Ishikawa (cell line): ENCODE data around the gene SNX27.

ENCODE experiments used
- CEBPB ChIP-seq: IDR thresholded peaks from 2 replicates; pipeline ENCODE4 v1.6.1; 2012
- CREB1 ChIP-seq: IDR thresholded peaks from 2 replicates; pipeline ENCODE4 v1.6.1; 2012; ENCODE audit warnings: low read depth
- EGR1 ChIP-seq: IDR thresholded peaks from 2 replicates; pipeline ENCODE4 v1.6.1; 2012
- EP300 ChIP-seq: IDR thresholded peaks from 2 replicates; pipeline ENCODE4 v1.6.1; 2012; ENCODE audit warnings: borderline replicate concordance
- MAX ChIP-seq: IDR thresholded peaks from 2 replicates; pipeline ENCODE4 v1.6.1; 2012
- NFIC ChIP-seq: IDR thresholded peaks from 2 replicates; pipeline ENCODE4 v1.6.1; 2012
- RAD21 ChIP-seq: IDR thresholded peaks from 2 replicates; pipeline ENCODE4 v1.6.1; 2012; ENCODE audit warnings: low read depth
- TAF1 ChIP-seq: IDR thresholded peaks from 2 replicates; pipeline ENCODE4 v1.6.1; 2012; ENCODE audit warnings: low read depth, mild to moderate bottlenecking
- TEAD4 ChIP-seq: IDR thresholded peaks from 2 replicates; pipeline ENCODE4 v1.6.1; 2012
- USF1 ChIP-seq: IDR thresholded peaks from 2 replicates; pipeline ENCODE4 v1.6.1; 2012
- YY1 ChIP-seq: IDR thresholded peaks from 2 replicates; pipeline ENCODE4 v1.6.1; 2012; ENCODE audit warnings: low read depth
- ZBTB7A ChIP-seq: IDR thresholded peaks from 2 replicates; pipeline ENCODE4 v1.6.1; 2012; ENCODE audit warnings: low read depth
- TF ChIP-seq, protein P1 (sequence below): IDR thresholded peaks from 2 replicates; pipeline ENCODE4 v1.6.1; 2012; ENCODE audit warnings: low read depth, mild to moderate bottlenecking

Gene SNX27

GRCh38 chr1:151626740-151627334 lies 15.0 kb downstream of the SNX27 start:
- TF ChIP-seq MAX (no peak), YY1 (no peak), EP300 (no peak), USF1 (no peak), CREB1 (no peak), TAF1 (no peak), EGR1 (no peak), NFIC (no peak), RAD21 (no peak), CEBPB (no peak), TEAD4 (no peak)
- TF ChIP-seq, protein P1, sequence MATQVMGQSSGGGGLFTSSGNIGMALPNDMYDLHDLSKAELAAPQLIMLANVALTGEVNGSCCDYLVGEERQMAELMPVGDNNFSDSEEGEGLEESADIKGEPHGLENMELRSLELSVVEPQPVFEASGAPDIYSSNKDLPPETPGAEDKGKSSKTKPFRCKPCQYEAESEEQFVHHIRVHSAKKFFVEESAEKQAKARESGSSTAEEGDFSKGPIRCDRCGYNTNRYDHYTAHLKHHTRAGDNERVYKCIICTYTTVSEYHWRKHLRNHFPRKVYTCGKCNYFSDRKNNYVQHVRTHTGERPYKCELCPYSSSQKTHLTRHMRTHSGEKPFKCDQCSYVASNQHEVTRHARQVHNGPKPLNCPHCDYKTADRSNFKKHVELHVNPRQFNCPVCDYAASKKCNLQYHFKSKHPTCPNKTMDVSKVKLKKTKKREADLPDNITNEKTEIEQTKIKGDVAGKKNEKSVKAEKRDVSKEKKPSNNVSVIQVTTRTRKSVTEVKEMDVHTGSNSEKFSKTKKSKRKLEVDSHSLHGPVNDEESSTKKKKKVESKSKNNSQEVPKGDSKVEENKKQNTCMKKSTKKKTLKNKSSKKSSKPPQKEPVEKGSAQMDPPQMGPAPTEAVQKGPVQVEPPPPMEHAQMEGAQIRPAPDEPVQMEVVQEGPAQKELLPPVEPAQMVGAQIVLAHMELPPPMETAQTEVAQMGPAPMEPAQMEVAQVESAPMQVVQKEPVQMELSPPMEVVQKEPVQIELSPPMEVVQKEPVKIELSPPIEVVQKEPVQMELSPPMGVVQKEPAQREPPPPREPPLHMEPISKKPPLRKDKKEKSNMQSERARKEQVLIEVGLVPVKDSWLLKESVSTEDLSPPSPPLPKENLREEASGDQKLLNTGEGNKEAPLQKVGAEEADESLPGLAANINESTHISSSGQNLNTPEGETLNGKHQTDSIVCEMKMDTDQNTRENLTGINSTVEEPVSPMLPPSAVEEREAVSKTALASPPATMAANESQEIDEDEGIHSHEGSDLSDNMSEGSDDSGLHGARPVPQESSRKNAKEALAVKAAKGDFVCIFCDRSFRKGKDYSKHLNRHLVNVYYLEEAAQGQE = no peak

DNA sequence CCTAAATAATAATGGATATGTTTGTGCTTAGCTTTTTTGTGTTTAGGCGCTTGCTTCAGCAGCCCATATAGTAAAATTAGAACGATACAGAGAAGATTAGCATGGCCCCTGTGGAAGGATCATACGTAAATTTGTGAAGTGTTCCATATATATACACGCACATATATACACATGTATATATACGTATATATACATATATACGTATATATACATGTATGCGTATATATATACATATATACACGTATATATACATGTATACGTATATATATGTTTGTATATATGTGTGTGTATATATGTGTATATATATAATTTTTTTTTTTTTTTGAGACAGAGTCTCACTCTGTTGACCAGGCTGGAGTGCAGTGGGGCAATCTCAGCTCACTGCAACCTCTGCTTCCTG lies 17.4 kb downstream of the SNX27 start:
- TF ChIP-seq EP300 (no peak), TAF1 (no peak), CEBPB (no peak)
- TF ChIP-seq, protein P1 = no peak

DNA sequence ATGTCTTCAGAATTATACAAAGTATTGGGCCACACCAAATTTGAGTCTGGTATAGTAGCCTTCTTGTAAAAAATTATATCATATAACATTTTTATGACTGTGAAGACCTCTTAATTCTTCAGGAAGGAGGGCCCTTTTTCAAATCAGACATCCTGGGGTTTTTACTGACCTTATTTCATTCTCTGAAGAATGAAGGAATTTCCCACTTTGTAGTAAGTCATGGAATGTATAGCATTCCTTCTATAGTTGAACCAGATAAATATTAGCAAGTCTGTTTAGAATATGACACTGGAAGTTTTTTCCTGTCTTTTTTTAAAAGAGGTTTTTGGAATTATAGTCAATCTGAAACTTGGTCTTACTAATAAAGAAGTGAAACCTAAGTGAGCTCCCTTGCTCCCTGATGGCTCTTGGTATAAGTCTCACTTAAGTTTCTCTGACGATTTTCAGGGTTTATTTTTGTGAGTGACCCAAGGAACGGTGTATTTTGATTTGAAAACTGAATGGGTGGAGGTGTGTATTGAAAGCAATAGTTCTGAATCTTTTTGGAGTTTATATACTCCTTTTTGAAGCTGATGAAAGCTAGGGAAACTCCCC lies 23.7 kb downstream of the SNX27 start:
- no peak for TF ChIP-seq TAF1
- no peak for TF ChIP-seq MAX
- no peak for TF ChIP-seq ZBTB7A
- TF ChIP-seq YY1 = no peak
- TF ChIP-seq CREB1 = no peak

DNA sequence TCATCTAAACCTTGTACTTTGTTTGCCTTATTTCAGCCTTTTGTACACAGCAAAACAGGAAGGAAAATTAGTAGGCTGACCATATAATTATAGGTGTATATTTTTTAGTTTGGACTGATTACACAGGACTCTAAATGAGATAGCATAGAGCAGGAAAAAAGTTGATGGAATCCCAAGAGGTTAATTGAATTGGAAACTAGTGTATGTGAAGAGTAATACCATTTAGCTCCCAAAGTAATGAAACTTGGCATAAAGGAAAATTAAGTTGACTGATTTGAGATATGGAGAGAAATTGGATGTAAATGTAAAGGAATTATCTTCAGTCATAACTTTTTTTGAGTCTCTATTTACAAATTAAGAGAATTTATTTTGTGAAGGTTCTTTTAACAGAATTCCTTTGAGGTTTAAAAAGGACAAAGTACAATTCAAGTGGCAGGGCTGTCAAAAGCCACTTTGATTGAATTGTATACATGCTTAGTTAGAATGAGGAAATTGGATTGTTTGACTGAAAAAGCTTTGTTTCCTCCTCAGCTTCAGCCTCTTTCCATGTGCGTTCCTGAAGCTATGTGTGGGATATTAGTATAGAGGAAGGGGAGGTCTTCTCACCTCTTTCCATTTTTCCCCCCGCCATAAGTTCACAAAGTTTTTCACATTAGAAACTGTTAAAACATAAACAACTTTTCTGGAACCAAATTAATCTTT lies 26.4 kb downstream of the SNX27 start:
- TF ChIP-seq MAX = no peak

- TF ChIP-seq NFIC = no peak
These were observed 27.0 kb downstream of the SNX27 start for GRCh38 chr1:151638812-151639211.

- TF ChIP-seq, protein P1 = no peak
- TF ChIP-seq TAF1 (no peak), USF1 (no peak), CREB1 (no peak)
These were observed 27.6 kb downstream of the SNX27 start for GRCh38 chr1:151639466-151639865.
